ENCODE measurements around the gene RFX3.

DNA sequence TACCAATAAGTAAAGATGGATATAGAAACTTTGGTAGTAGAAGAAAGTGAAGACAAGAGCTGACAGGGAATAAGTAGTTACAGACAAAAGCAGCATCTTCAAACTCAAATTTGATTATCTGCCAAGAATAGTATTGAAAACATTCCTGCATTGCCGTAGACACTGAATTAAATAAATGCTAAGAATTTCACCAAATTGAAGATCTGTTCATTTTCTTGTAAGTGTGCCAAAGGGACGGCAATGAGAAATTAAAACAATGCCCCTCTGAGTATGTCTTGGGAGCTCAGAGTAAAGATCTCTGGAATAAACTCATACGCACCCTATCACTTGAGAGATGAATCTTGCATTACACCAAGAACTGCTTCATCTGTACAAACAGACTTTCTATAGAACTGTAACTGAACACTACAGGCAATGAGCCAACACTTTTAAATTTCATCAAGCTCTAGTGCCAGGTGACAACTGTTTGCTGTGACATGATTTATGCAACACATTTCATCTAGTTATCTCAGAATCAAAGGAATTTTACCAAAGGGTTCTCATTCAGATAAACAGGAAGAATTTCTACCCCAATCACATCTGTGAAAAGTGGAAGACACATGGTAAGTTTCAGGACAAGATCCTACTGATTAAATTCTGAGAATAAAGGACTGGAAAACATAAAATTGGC lies 66.9 kb downstream of the RFX3 start:
- TF ChIP-seq, protein P1, sequence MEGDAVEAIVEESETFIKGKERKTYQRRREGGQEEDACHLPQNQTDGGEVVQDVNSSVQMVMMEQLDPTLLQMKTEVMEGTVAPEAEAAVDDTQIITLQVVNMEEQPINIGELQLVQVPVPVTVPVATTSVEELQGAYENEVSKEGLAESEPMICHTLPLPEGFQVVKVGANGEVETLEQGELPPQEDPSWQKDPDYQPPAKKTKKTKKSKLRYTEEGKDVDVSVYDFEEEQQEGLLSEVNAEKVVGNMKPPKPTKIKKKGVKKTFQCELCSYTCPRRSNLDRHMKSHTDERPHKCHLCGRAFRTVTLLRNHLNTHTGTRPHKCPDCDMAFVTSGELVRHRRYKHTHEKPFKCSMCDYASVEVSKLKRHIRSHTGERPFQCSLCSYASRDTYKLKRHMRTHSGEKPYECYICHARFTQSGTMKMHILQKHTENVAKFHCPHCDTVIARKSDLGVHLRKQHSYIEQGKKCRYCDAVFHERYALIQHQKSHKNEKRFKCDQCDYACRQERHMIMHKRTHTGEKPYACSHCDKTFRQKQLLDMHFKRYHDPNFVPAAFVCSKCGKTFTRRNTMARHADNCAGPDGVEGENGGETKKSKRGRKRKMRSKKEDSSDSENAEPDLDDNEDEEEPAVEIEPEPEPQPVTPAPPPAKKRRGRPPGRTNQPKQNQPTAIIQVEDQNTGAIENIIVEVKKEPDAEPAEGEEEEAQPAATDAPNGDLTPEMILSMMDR (conservative IDR thresholded peaks at IDR 0.05), result no peak
- TF ChIP-seq ZFX (IDR thresholded peaks at IDR 0.05), result no peak

Measured in C4-2B (cell line).